B cell (primary cell): ENCODE data around the gene VAV2. TPM values are rescaled to one million over a fixed set of nuclear protein-coding genes. Genes with fewer than 3 reads are reported as not detected.

ENCODE experiments used
- ATAC-seq: fragments of 200-7000 bp; cut with Tn5 transposase; one replicate; pipeline ENCODE4 v1.10.0; 2021; ENCODE audit warnings: low read depth, mild to moderate bottlenecking, moderate number of reproducible peaks, moderate library complexity
- CTCF ChIA-PET: fragments of 350-600 bp; sonication (Branson Sonifier 250); formaldehyde crosslinking; loops from one replicate; lab custom pipeline; 2021; ENCODE audit warnings: antibody characterized with exemption, inconsistent platforms; lab: Charles Lee
- POLR2A ChIA-PET: fragments of 350-600 bp; sonication (Branson Sonifier 250); formaldehyde crosslinking; loops from one replicate; lab custom pipeline; 2021; ENCODE audit warnings: antibody characterized with exemption; lab: Charles Lee
- DNase-seq: peaks from one replicate; pipeline ENCODE4 v3.0.0; 2013
- H2AFZ ChIP-seq: 2 replicates; pipeline ENCODE4 v1.6.1; 2012; ENCODE audit warnings: mild to moderate bottlenecking, low read depth, low read length; ENCODE audit not compliant: insufficient read depth, poor library complexity, severe bottlenecking
- H3K27ac ChIP-seq, 2 donors: 1 replicate in 1 of 2; 2 replicates in 1 of 2; pipeline ENCODE4 v1.5.1; 2012 to 2013; ENCODE audit warnings: low read length in 2 of 2, mild to moderate bottlenecking in 2 of 2, moderate library complexity in 1 of 2
- H3K27me3 ChIP-seq, 4 experiments: fragments of 200-600 bp in 1 of 4; sonication (generic) in 1 of 4; replicated peaks in 1 of 4; 1 replicate in 2 of 4; 2 replicates in 2 of 4; pipeline versions ENCODE4 v1.6.1 to v1.7.0; 2013 to 2016; ENCODE audit warnings: low read length in 3 of 4, mild to moderate bottlenecking in 2 of 4, mixed read lengths in 1 of 4, moderate library complexity in 1 of 4; ENCODE audit not compliant: insufficient read depth in 4 of 4, control insufficient read depth in 3 of 4; ENCODE audit errors: control extremely low read depth in 1 of 4
- H3K36me3 ChIP-seq, 2 experiments: replicated peaks in 1 of 2; 1 replicate in 1 of 2; 2 replicates in 1 of 2; pipeline versions ENCODE4 v1.6.1 to v1.7.1; 2013; ENCODE audit warnings: low read length in 1 of 2; ENCODE audit not compliant: insufficient read depth in 2 of 2, control insufficient read depth in 1 of 2; ENCODE audit errors: control extremely low read depth in 1 of 2, extremely low read depth in 1 of 2
- H3K4me1 ChIP-seq, 2 donors: fragments of 200-600 bp in 1 of 2; sonication (generic) in 1 of 2; 1 replicate in 1 of 2; 2 replicates in 1 of 2; pipeline versions ENCODE4 v1.5.1 to v1.6.1; 2013 to 2017; ENCODE audit warnings: low read length in 2 of 2; ENCODE audit not compliant: control insufficient read depth in 2 of 2, insufficient read depth in 2 of 2
- H3K4me2 ChIP-seq: replicated peaks from 2 replicates; pipeline ENCODE3; 2012; ENCODE audit warnings: mild to moderate bottlenecking, low read depth, low read length; ENCODE audit not compliant: poor library complexity, severe bottlenecking
- H3K4me3 ChIP-seq, 5 experiments: fragments of 200-600 bp in 1 of 5; sonication (generic) in 1 of 5; 1 replicate in 3 of 5; 2 replicates in 2 of 5; pipeline versions ENCODE4 v1.5.1 to v1.7.0; 2011 to 2016; ENCODE audit warnings: low read length in 4 of 5, mild to moderate bottlenecking in 4 of 5, low read depth in 2 of 5, control low read depth in 1 of 5, moderate library complexity in 1 of 5; ENCODE audit not compliant: insufficient read depth in 1 of 5; ENCODE audit errors: control extremely low read depth in 1 of 5, extremely low read depth in 1 of 5
- H3K79me2 ChIP-seq: fragments of 200-600 bp; sonication (generic); one replicate; pipeline ENCODE4 v1.6.0; 2016; ENCODE audit warnings: low read length; ENCODE audit not compliant: control insufficient read depth, insufficient read depth
- H3K9ac ChIP-seq: fragments of 200-600 bp; sonication (generic); 2 replicates; pipeline ENCODE4 v1.6.1; 2017; ENCODE audit warnings: mild to moderate bottlenecking, low read length, moderate library complexity
- H3K9me3 ChIP-seq, 3 donors: one replicate each; pipeline versions ENCODE4 v1.6.1 to v1.7.1; 2013; ENCODE audit warnings: low read length in 2 of 3; ENCODE audit not compliant: control insufficient read depth in 2 of 3, insufficient read depth in 1 of 3; ENCODE audit errors: control extremely low read depth in 1 of 3
- H4K20me1 ChIP-seq: 2 replicates; pipeline ENCODE4 v1.6.0; 2012; ENCODE audit warnings: mild to moderate bottlenecking, low read length; ENCODE audit not compliant: insufficient read depth, control insufficient read depth, poor library complexity, severe bottlenecking
- H3K27ac Mint-ChIP-seq: one replicate; pipeline ENCODE4 v1.8.0; 2021; ENCODE audit warnings: mixed read lengths
- H3K27me3 Mint-ChIP-seq: one replicate; pipeline ENCODE4 v1.8.0; 2021; ENCODE audit warnings: mixed read lengths
- H3K4me1 Mint-ChIP-seq: one replicate; pipeline ENCODE4 v1.8.0; 2021; ENCODE audit warnings: mixed read lengths
- H3K4me3 Mint-ChIP-seq: one replicate; pipeline ENCODE4 v1.8.0; 2021; ENCODE audit warnings: mixed read lengths
- H3K9me3 Mint-ChIP-seq: one replicate; pipeline ENCODE4 v1.8.0; 2022; ENCODE audit warnings: mixed read lengths; ENCODE audit not compliant: insufficient read depth
- CTCF ChIP-seq: fragments of 200-600 bp; IDR thresholded peaks from one replicate; pipeline ENCODE4 v1.8.0; 2022; ENCODE audit warnings: antibody characterized with exemption, mild to moderate bottlenecking
- EZH2 ChIP-seq: IDR thresholded peaks from 2 replicates; pipeline ENCODE4 v1.6.1; 2012; ENCODE audit warnings: borderline replicate concordance, low read depth, mild to moderate bottlenecking, moderate library complexity, low read length; ENCODE audit not compliant: insufficient read depth, poor library complexity, severe bottlenecking
- WGBS: methylation state at CpG from one replicate; pipeline ENCODE4 v1.1.5; 2013; ENCODE audit warnings: missing lambda C conversion rate; ENCODE audit not compliant: insufficient coverage; 5-methylcytosine and 5-hydroxymethylcytosine counted together
- intact Hi-C: fragments of 100-400 bp; cut with micrococcal nuclease; formaldehyde crosslinking; loops from one replicate; pipeline ENCODE4 v1.10.0; 2022
- polyA plus RNA-seq: library from polyadenylated mRNA; depleted of rRNA; stranded (reverse); fragments of >200 nt; gene quantifications from 2 replicates; pipeline ENCODE4 v1.2.3, GENCODE V29; 2012
- total RNA-seq, 2 donors: library from RNA; stranded (reverse); fragments of 120-200 nt in 1 of 2; gene quantifications; 1 replicate in 1 of 2; 2 replicates in 1 of 2; pipeline versions ENCODE4 v1.2.3 to v1.2.4, GENCODE V29; 2013 to 2022

VAV2 gene
- total and polyA plus RNA-seq, 2 donors (not counting 1 experiment from before 2014, with no cell fraction given): 34.4 to 128 TPM

- TF ChIP-seq EZH2 (no peak), CTCF (no peak)
- no peaks in the 10 kb centered on the region for H3K27me3 ChIP-seq
- H3K4me1 Mint-ChIP-seq: peaks cover 62% of the 10 kb centered on the region
- peaks cover 95% of the 10 kb centered on the region for H4K20me1 ChIP-seq
- CTCF ChIA-PET: interaction anchor here (0.5 to 0.6 kb wide), 2 partner anchors 83 to 763 kb away, joined by 3 read pairs; no protein-coding TSS in a partner anchor
- peaks cover 100% of the 10 kb centered on the region for H3K79me2 ChIP-seq
- intact Hi-C loops: loop anchor here (10.0 kb wide), 1 partner anchor 122 kb away; the partner anchor contains the start of gene BRD3
- no peak overlapping the region for H3K4me3 ChIP-seq
- no peak overlapping the region for H3K4me3 Mint-ChIP-seq
- peaks cover 34 to 45% of the 10 kb centered on the region in 2 donors for H3K4me1 ChIP-seq
- no peak overlapping the region for H2AFZ ChIP-seq
- no peak for DNase-seq
- POLR2A ChIA-PET: no interaction called here
- ATAC-seq: no peak
- H3K36me3 ChIP-seq: peaks cover 0 to 30% of the 10 kb centered on the region in 2 experiments
- no peaks in the 10 kb centered on the region for H3K9me3 Mint-ChIP-seq
- WGBS: 97% methylated on average over 24 of the region's 27 CpGs
- no peak overlapping the region for H3K27ac ChIP-seq
- H3K4me2 ChIP-seq: no peak overlapping the region
- H3K9me3 ChIP-seq: peaks cover 0 to 9% (median 0%) of the 10 kb centered on the region in 3 donors
- H3K27ac Mint-ChIP-seq: peak overlapping the region; percentile 56
- no peak overlapping the region for H3K9ac ChIP-seq
- H3K27me3 Mint-ChIP-seq: no peaks in the 10 kb centered on the region
Measured at GRCh38 chr9:133942206-133942975, 49.7 kb downstream of the VAV2 start.

DNA sequence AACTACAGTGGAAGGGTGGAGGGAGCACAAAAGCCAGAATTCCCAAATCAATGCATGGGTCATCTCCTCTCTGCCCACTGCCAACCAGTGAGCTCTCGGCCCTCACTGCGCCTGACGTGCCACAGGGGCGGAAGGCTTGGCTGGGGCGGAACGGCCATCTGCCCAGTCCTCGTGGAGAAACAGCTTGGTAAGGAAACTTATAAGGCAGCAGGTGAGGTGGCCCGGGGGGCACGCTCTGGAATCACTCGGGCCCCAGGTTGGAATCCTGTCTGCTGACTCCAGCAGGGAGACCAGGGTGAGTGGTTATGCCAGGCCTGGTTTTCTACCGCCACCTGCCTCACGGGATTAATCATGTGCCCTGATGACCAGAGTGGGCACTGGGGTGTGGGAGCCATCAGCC lies 52.3 kb downstream of the VAV2 start:
- WGBS: 98% methylated on average over 11 of the region's 12 CpGs
- H4K20me1 ChIP-seq: peaks cover 97% of the 10 kb centered on the region
- no peak for DNase-seq

More for the DNA sequence above, 52.3 kb downstream of the VAV2 start:
- H3K36me3 ChIP-seq: peaks cover 3 to 44% of the 10 kb centered on the region in 2 experiments
- no peak overlapping the region for H3K27ac ChIP-seq
- H3K4me1 ChIP-seq: peaks cover 10 to 21% of the 10 kb centered on the region in 2 donors
- H3K4me2 ChIP-seq: no peak overlapping the region
- no peak overlapping the region for H3K4me3 Mint-ChIP-seq
- H3K79me2 ChIP-seq: peaks cover 100% of the 10 kb centered on the region
- H3K27ac Mint-ChIP-seq: peak overlapping the region; percentile 46
- ChIA-PET CTCF (no interaction called here), POLR2A (interaction anchor here (0.5 kb wide), 1 partner anchor 92 kb away, joined by 3 read pairs; no protein-coding TSS in a partner anchor)
- H3K4me1 Mint-ChIP-seq: peaks cover 36% of the 10 kb centered on the region
- intact Hi-C loops: loop anchor here (10.0 kb wide), 1 partner anchor 125 kb away; the partner anchor contains the start of gene BRD3
- H3K9me3 Mint-ChIP-seq: no peaks in the 10 kb centered on the region
- no peaks in the 10 kb centered on the region for H3K27me3 Mint-ChIP-seq
- H3K9ac ChIP-seq: no peak overlapping the region
- TF ChIP-seq CTCF (no peak), EZH2 (no peak)
- H2AFZ ChIP-seq: no peak overlapping the region
- H3K4me3 ChIP-seq: no peak overlapping the region
- peaks cover 0 to 9% (median 0%) of the 10 kb centered on the region in 3 donors for H3K9me3 ChIP-seq
- no peak for ATAC-seq
- H3K27me3 ChIP-seq: no peaks in the 10 kb centered on the region
